Uterus (tissue), 2 donors: ENCODE results near the gene PRRX2.

Experiments used
- POLR2A ChIP-seq, 2 donors: fragments of 450-650 bp; IDR thresholded peaks; one replicate each; pipeline ENCODE4 v1.6.1; 2016; ENCODE audit warnings: antibody characterized with exemption in 2 of 2, mild to moderate bottlenecking in 1 of 2, moderate library complexity in 1 of 2
- TF ChIP-seq, protein P1 (sequence below), 4 experiments: fragments of 200-600 bp in 2 of 4; fragments of 450-650 bp in 2 of 4; sonication (generic) in 2 of 4; IDR thresholded peaks; one replicate each; pipeline ENCODE4 v1.5.1; 2016 to 2019; ENCODE audit warnings: antibody characterized with exemption in 4 of 4, mild to moderate bottlenecking in 2 of 4, moderate library complexity in 1 of 4

GRCh38 chr9:129667378-129667777 is 1.9 kb downstream of the PRRX2 start:
- no peak for TF ChIP-seq POLR2A (IDR thresholded peaks at IDR 0.05)
- TF ChIP-seq, protein P1, sequence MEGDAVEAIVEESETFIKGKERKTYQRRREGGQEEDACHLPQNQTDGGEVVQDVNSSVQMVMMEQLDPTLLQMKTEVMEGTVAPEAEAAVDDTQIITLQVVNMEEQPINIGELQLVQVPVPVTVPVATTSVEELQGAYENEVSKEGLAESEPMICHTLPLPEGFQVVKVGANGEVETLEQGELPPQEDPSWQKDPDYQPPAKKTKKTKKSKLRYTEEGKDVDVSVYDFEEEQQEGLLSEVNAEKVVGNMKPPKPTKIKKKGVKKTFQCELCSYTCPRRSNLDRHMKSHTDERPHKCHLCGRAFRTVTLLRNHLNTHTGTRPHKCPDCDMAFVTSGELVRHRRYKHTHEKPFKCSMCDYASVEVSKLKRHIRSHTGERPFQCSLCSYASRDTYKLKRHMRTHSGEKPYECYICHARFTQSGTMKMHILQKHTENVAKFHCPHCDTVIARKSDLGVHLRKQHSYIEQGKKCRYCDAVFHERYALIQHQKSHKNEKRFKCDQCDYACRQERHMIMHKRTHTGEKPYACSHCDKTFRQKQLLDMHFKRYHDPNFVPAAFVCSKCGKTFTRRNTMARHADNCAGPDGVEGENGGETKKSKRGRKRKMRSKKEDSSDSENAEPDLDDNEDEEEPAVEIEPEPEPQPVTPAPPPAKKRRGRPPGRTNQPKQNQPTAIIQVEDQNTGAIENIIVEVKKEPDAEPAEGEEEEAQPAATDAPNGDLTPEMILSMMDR (IDR thresholded peaks at IDR 0.05), result no peak
